Measurements from ENCODE around the gene HDAC4.

DNA sequence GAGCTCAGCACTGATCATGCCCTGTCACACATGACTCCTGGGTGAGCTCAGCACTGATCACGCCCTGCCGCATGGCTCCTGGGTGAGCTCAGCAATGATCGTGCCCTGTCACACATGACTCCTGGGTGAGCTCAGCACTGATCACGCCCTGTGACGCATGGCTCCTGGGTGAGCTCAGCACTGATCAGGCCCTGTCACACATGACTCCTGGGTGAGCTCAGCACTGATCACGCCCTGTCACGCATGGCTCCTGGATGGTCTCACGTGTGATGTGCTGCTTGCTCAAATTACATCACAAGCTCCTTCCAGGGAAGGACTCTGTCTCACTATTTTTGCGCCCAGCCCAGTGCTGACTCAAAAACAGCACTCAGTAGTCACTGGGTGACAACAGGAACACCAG is 258.0 kb downstream of the HDAC4 start:
- TF ChIP-seq, protein P1, sequence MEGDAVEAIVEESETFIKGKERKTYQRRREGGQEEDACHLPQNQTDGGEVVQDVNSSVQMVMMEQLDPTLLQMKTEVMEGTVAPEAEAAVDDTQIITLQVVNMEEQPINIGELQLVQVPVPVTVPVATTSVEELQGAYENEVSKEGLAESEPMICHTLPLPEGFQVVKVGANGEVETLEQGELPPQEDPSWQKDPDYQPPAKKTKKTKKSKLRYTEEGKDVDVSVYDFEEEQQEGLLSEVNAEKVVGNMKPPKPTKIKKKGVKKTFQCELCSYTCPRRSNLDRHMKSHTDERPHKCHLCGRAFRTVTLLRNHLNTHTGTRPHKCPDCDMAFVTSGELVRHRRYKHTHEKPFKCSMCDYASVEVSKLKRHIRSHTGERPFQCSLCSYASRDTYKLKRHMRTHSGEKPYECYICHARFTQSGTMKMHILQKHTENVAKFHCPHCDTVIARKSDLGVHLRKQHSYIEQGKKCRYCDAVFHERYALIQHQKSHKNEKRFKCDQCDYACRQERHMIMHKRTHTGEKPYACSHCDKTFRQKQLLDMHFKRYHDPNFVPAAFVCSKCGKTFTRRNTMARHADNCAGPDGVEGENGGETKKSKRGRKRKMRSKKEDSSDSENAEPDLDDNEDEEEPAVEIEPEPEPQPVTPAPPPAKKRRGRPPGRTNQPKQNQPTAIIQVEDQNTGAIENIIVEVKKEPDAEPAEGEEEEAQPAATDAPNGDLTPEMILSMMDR (IDR thresholded peaks at IDR 0.05; ENCODE audit: insufficient read depth, low read length) = no peak
- no peak for TF ChIP-seq POLR2AphosphoS5 (IDR thresholded peaks at IDR 0.05; ENCODE audit: low read depth)
- TF ChIP-seq, protein P2, sequence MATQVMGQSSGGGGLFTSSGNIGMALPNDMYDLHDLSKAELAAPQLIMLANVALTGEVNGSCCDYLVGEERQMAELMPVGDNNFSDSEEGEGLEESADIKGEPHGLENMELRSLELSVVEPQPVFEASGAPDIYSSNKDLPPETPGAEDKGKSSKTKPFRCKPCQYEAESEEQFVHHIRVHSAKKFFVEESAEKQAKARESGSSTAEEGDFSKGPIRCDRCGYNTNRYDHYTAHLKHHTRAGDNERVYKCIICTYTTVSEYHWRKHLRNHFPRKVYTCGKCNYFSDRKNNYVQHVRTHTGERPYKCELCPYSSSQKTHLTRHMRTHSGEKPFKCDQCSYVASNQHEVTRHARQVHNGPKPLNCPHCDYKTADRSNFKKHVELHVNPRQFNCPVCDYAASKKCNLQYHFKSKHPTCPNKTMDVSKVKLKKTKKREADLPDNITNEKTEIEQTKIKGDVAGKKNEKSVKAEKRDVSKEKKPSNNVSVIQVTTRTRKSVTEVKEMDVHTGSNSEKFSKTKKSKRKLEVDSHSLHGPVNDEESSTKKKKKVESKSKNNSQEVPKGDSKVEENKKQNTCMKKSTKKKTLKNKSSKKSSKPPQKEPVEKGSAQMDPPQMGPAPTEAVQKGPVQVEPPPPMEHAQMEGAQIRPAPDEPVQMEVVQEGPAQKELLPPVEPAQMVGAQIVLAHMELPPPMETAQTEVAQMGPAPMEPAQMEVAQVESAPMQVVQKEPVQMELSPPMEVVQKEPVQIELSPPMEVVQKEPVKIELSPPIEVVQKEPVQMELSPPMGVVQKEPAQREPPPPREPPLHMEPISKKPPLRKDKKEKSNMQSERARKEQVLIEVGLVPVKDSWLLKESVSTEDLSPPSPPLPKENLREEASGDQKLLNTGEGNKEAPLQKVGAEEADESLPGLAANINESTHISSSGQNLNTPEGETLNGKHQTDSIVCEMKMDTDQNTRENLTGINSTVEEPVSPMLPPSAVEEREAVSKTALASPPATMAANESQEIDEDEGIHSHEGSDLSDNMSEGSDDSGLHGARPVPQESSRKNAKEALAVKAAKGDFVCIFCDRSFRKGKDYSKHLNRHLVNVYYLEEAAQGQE (IDR thresholded peaks at IDR 0.05; ENCODE audit: insufficient replicate concordance, low read depth) = no peak

All from HL-60 (cell line).